Measurements from ENCODE around the gene INHA.

GRCh38 chr2:219542931-219543595 lies 29.0 kb upstream of the INHA start:
- TF ChIP-seq CTCF (IDR thresholded peaks at IDR 0.05; ENCODE audit: insufficient read depth, low read length, poor library complexity, severe bottlenecking): no peak
- no peak for TF ChIP-seq EZH2phosphoT487 (conservative IDR thresholded peaks at IDR 0.05; ENCODE audit: low read length)
